ENCODE data around the gene GUK1. TPM values are rescaled to one million over a fixed set of nuclear protein-coding genes. Genes with fewer than 3 reads are reported as not detected.

The GUK1 gene
- 100 to 1,000 TPM; 196 to 270 TPM for total RNA-seq

- Mint-ChIP-seq H3K27me3 (peaks cover 2% of the 10 kb centered on the region), H3K4me1 (peaks cover 24% of the 10 kb centered on the region), H3K36me3 (ENCODE audit: low read depth) (peaks cover 30% of the 10 kb centered on the region), H3K9me3 (ENCODE audit: low read depth) (no peaks in the 10 kb centered on the region), H3K27ac (peak within 1 kb of the TSS; percentile 98), H3K4me3 (peak within 1 kb of the TSS; percentile 97)
- intact Hi-C loops (cut with DNase I, micrococcal nuclease): loop anchor here (1.0 to 10.0 kb wide), 16 partner anchors 15 to 352 kb away; partner anchors contain the start of genes ARF1 (in 2 of the 2), MRPL55 (in 2 of the 2), TRIM11 (in 2 of the 2) and C1orf35 (in 1 of the 2)
- CTCF ChIA-PET: interaction anchor here (2.1 to 5.4 kb wide), 2 partner anchors 9 to 26 kb away, joined by 8 to 29 read pairs; partner anchors contain the start of gene IBA57
- DNase-seq (peak; percentile 100), ATAC-seq (peak; percentile 95)
- POLR2A ChIA-PET: interaction anchor here (0.8 to 1.2 kb wide), 3 partner anchors 25 to 34 kb away, joined by 3 to 4 read pairs (median 4); partner anchors contain the start of gene IBA57
These were observed at the start of gene GUK1 for GRCh38 chr1:228139931-228140723. Gene GUK1, plus strand, starts transcription at chr1:228140279. Its CDS starts 24 bp downstream, at chr1:228140303.

GRCh38 chr1:228090613-228091081, 49.4 kb upstream of the GUK1 start:
- DNase-seq (peak; percentile 6), ATAC-seq (no peak)
- peaks cover 77% of the 10 kb centered on the region for H3K36me3 Mint-ChIP-seq (ENCODE audit: low read depth)
- intact Hi-C loops (cut with DNase I, micrococcal nuclease): no loop called here
- ChIA-PET CTCF (no interaction called here), POLR2A (interaction anchor here (0.9 kb wide), 1 partner anchor 9 kb away, joined by 5 read pairs; no protein-coding TSS in a partner anchor)
- no peaks in the 10 kb centered on the region for H3K27me3 Mint-ChIP-seq
- no peak overlapping the region for H3K4me3 Mint-ChIP-seq
- peaks cover 10% of the 10 kb centered on the region for H3K9me3 Mint-ChIP-seq (ENCODE audit: low read depth)
- H3K27ac Mint-ChIP-seq: peak overlapping the region; percentile 75
- peaks cover 80% of the 10 kb centered on the region for H3K4me1 Mint-ChIP-seq

- H3K4me3 Mint-ChIP-seq: no peak overlapping the region
- DNase-seq: no peak
These were observed 49.0 kb upstream of the GUK1 start for GRCh38 chr1:228091084-228091483.

GRCh38 chr1:228092342-228093049, 47.6 kb upstream of the GUK1 start:
- Mint-ChIP-seq H3K4me3 (no peak overlapping the region), H3K27me3 (no peaks in the 10 kb centered on the region), H3K27ac (no peak overlapping the region), H3K9me3 (ENCODE audit: low read depth) (peaks cover 10% of the 10 kb centered on the region), H3K4me1 (peaks cover 65% of the 10 kb centered on the region), H3K36me3 (ENCODE audit: low read depth) (peaks cover 81% of the 10 kb centered on the region)
- POLR2A ChIA-PET: interaction anchor here (0.6 to 1.5 kb wide), 3 partner anchors 10 to 387 kb away, joined by 3 to 6 read pairs (median 5); no protein-coding TSS in a partner anchor
- DNase-seq: no peak
- ATAC-seq: no peak
- CTCF ChIA-PET: interaction anchor here (0.5 to 1.0 kb wide), 6 partner anchors 10 to 184 kb away, joined by 3 to 4 read pairs (median 4); partner anchors contain the start of gene ARF1
- intact Hi-C loops (cut with DNase I, micrococcal nuclease): no loop called here

More at GRCh38 chr1:228091084-228091483, 49.0 kb upstream of the GUK1 start:
- H3K4me1 Mint-ChIP-seq: peaks cover 79% of the 10 kb centered on the region
- CTCF ChIA-PET: no interaction called here
- POLR2A ChIA-PET: interaction anchor here (0.9 kb wide), 1 partner anchor 9 kb away, joined by 5 read pairs; no protein-coding TSS in a partner anchor
- H3K9me3 Mint-ChIP-seq (ENCODE audit: low read depth): peaks cover 10% of the 10 kb centered on the region
- intact Hi-C loops (cut with DNase I, micrococcal nuclease): no loop called here
- peaks cover 79% of the 10 kb centered on the region for H3K36me3 Mint-ChIP-seq (ENCODE audit: low read depth)
- no peaks in the 10 kb centered on the region for H3K27me3 Mint-ChIP-seq
- ATAC-seq: no peak
- H3K27ac Mint-ChIP-seq: peak overlapping the region; percentile 75

GRCh38 chr1:228093050-228093906, 46.8 kb upstream of the GUK1 start:
- POLR2A ChIA-PET: interaction anchor here (0.6 to 1.5 kb wide), 3 partner anchors 9 to 1317 kb away, joined by 4 to 16 read pairs (median 6); no protein-coding TSS in a partner anchor
- Mint-ChIP-seq H3K27me3 (no peaks in the 10 kb centered on the region), H3K4me3 (no peak overlapping the region), H3K4me1 (peaks cover 57% of the 10 kb centered on the region), H3K9me3 (ENCODE audit: low read depth) (peaks cover 10% of the 10 kb centered on the region), H3K36me3 (ENCODE audit: low read depth) (peaks cover 78% of the 10 kb centered on the region), H3K27ac (no peak overlapping the region)
- CTCF ChIA-PET: interaction anchor here (0.5 kb wide), 1 partner anchor 183 kb away, joined by 4 read pairs; no protein-coding TSS in a partner anchor
- ATAC-seq (no peak), DNase-seq (no peak)
- intact Hi-C loops (cut with DNase I, micrococcal nuclease): no loop called here

GRCh38 chr1:228094432-228095016, 45.6 kb upstream of the GUK1 start:
- H3K4me1 Mint-ChIP-seq: peaks cover 45% of the 10 kb centered on the region
- ATAC-seq: no peak

GRCh38 chr1:228095161-228095560, 44.9 kb upstream of the GUK1 start:
- intact Hi-C loops (cut with DNase I, micrococcal nuclease): no loop called here
- POLR2A ChIA-PET: no interaction called here
- DNase-seq: no peak
- H3K27ac Mint-ChIP-seq: no peak overlapping the region
- no peak for ATAC-seq
- H3K27me3 Mint-ChIP-seq: no peaks in the 10 kb centered on the region
- H3K4me1 Mint-ChIP-seq: peaks cover 38% of the 10 kb centered on the region
- peaks cover 78% of the 10 kb centered on the region for H3K36me3 Mint-ChIP-seq (ENCODE audit: low read depth)
- H3K4me3 Mint-ChIP-seq: no peak overlapping the region
- H3K9me3 Mint-ChIP-seq (ENCODE audit: low read depth): peaks cover 10% of the 10 kb centered on the region
- CTCF ChIA-PET: interaction anchor here (0.8 to 1.0 kb wide), 2 partner anchors 18 to 88 kb away, joined by 3 to 6 read pairs; partner anchors contain the start of gene WNT3A

More at GRCh38 chr1:228094432-228095016, 45.6 kb upstream of the GUK1 start:
- Mint-ChIP-seq H3K4me3 (no peak overlapping the region), H3K27me3 (no peaks in the 10 kb centered on the region), H3K36me3 (ENCODE audit: low read depth) (peaks cover 76% of the 10 kb centered on the region), H3K9me3 (ENCODE audit: low read depth) (peaks cover 10% of the 10 kb centered on the region), H3K27ac (no peak overlapping the region)
- intact Hi-C loops (cut with DNase I, micrococcal nuclease): no loop called here
- POLR2A ChIA-PET: no interaction called here
- no peak for DNase-seq
- CTCF ChIA-PET: interaction anchor here (0.8 to 1.0 kb wide), 2 partner anchors 17 to 88 kb away, joined by 3 to 6 read pairs; partner anchors contain the start of gene WNT3A

GRCh38 chr1:228095938-228096337, 44.1 kb upstream of the GUK1 start:
- Mint-ChIP-seq H3K4me1 (peaks cover 32% of the 10 kb centered on the region), H3K9me3 (ENCODE audit: low read depth) (peaks cover 10% of the 10 kb centered on the region), H3K27me3 (no peaks in the 10 kb centered on the region), H3K36me3 (ENCODE audit: low read depth) (peaks cover 76% of the 10 kb centered on the region), H3K27ac (peak overlapping the region; percentile 0), H3K4me3 (no peak overlapping the region)
- no peak for ATAC-seq
- ChIA-PET CTCF (no interaction called here), POLR2A (no interaction called here)
- intact Hi-C loops (cut with DNase I, micrococcal nuclease): no loop called here
- DNase-seq: peak; percentile 5

- peaks cover 30% of the 10 kb centered on the region for H3K4me1 Mint-ChIP-seq
- no peak for ATAC-seq
- CTCF ChIA-PET: no interaction called here
These were observed 43.4 kb upstream of the GUK1 start for GRCh38 chr1:228096416-228097332.

More at GRCh38 chr1:228096416-228097332, 43.4 kb upstream of the GUK1 start:
- Mint-ChIP-seq H3K27me3 (no peaks in the 10 kb centered on the region), H3K4me3 (no peak overlapping the region), H3K36me3 (ENCODE audit: low read depth) (peaks cover 69% of the 10 kb centered on the region), H3K9me3 (ENCODE audit: low read depth) (peaks cover 10% of the 10 kb centered on the region), H3K27ac (no peak overlapping the region)
- peak; percentile 2 for DNase-seq
- intact Hi-C loops (cut with DNase I, micrococcal nuclease): no loop called here
- POLR2A ChIA-PET: interaction anchor here (0.7 to 1.4 kb wide), 2 partner anchors 9 to 14 kb away, joined by 3 read pairs; partner anchors contain the start of gene ARF1
